Endometrium (tissue), 2 donors: ENCODE results near the gene PLB1.

Experiments used
- FAIRE-seq: peaks from 2 replicates; lab custom pipeline; 2012; peaks lifted over from hg19 to GRCh38; lab: Jason Lieb, UNC
- donor health status: control.
- donor health status: control.

Gene PLB1

DNA sequence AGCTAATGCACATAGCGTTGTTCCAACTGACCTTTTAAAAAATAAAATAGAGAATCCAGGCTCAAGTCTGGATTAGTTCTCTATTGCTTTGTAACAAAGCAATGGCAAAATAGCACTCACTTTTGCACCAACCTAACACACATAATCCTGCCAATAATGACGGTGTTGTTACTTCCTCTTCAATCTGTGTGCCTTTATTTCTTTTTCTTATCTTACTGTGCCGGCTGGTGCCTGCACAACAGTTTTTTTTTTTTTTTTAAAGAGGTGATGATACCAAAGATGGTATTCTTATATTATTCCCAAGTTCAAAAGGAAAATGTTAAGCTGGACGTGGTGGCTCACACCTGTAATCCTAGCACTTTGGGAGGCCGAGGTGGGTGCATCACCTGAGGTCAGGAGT is 3.4 kb downstream of the PLB1 start:
- FAIRE-seq, result no peak

DNA sequence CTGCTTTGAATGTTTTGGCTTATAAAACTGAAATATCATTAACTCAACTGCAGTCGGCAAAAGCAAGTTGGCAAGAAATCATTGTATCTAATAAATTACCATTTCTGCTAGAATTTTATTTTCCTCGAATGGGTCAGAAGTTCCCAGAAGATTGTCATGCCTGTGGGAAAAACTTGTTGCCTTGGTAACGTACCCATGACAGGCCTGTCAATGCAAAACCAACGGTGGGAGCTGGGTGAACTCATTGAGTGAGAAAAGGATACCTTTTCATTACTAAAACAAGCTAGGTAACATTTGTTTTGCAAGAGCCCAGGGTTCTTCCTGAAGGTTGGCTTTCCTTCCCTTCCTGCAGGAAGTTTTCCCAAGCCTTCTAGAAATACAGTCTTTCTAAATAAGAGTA is 9.5 kb downstream of the PLB1 start:
- no peak for FAIRE-seq

GRCh38 chr2:28506112-28506910 is 10.5 kb downstream of the PLB1 start:
- FAIRE-seq, result no peak

DNA sequence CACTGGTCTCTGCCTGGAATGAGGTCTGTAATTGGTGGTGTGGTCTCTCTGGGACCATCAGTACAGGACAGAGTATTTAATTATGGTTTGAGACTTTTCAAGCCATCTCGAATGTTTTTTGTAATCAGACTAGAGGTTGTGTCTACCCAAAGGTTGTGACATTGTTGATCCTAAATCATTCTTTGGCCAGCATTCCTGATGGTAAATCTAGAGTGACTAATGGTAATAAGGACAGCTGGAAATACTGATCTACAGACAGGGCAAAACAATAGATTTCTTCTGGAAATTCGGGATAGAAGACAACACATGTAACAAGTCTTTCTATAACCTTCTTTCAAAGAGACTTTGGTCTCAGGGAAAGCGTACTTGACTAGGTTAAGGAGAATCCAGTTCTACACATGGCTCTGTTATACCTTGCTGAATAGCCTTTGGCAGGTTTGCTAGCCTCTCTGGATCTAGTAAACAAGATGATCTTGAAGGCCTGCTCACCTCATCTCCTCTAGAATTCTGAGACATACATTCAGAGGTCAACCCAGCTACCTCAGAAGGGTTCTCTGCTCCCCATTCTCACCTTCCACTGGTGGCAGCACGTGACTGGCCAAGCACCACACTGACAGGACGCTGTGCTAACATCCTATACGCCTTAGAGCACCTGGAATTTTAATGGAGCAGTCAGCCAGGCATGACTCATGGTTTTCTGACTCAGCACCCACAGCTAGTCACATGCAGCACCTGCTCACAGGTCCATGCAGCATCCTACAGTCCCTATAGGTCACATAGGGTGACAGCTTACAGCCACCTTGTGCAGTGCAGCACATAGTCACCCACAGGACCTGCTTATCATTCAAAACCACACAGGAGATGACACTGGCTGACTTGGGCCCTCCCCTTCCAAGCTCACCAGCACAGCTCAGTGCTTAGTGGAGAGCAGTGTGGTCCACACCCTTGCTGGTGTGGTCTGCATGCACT is 12.2 kb downstream of the PLB1 start:
- FAIRE-seq, result no peak

DNA sequence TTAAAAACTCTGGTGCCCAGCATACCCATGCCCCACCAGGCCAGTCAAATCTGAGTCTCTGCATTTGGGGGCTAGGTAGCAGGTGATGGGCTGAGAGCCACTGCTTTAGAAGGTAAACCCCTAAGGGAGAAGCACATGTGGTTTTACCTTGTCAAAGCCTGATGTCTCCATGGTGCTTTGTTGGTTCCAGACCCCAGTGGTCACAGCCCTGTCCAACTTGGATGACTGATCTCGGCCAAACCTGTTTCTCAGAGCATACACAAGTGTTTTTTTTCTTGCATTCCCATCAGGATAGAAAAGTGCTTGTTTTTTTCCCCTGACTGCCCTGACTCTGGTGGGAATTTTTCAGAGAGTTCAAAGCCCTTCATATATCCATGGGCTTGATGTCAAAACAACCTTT is 13.5 kb downstream of the PLB1 start:
- no peak for FAIRE-seq

GRCh38 chr2:28510184-28510583 is 14.3 kb downstream of the PLB1 start:
- no peak for FAIRE-seq

DNA sequence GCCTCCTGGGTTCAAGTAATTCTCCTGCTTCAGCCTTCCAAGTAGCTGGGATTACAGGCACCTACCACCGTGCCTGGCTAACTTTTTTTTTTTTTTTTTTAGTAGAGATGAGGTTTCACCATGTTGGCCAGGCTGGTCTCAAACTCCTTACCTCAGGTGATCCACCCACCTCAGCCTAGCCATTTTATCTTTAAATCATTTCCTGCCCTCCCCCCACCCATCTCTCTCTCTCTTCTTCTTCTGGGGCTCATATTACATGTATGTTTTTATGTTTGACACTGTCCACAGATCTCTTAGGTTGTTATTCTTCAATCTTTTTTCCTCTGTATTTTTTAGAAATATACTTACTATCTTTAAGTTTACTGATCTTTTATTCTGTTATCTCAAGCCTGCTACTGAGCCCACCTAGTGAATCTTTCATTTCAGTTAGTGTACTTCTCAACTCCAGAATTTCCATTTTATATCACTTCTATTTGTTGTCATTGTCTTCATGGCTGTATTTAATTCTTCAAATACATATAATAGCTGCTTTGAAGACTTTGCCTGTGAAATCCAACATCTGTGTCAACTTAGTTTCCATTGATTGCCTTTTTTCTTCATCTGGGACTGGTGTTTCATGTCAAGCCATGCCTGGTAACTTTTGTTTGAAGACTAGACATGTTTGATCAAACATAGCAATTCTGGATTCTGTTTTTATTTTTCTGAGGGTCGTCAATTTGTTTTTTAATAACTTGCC is 16.2 kb downstream of the PLB1 start:
- no peak for FAIRE-seq

DNA sequence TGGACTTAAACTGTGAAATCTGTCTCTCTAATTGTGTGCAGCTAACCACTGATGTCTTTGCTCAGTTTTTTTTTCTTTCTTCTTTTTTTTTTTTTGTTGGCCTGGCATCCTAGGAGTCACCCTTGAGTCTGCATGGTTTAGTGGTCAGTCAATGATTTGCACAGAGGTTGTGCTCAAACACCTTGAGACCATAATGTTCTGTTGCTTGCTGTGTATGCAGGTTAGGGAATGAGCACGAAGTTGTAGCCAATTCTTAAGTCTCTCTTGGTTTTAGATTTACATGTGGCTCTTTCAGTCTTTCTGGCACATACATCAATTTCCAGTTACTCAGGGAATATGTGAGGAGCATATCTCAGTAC is 16.7 kb downstream of the PLB1 start:
- FAIRE-seq, result no peak

GRCh38 chr2:28513097-28513496 is 17.2 kb downstream of the PLB1 start:
- no peak for FAIRE-seq

DNA sequence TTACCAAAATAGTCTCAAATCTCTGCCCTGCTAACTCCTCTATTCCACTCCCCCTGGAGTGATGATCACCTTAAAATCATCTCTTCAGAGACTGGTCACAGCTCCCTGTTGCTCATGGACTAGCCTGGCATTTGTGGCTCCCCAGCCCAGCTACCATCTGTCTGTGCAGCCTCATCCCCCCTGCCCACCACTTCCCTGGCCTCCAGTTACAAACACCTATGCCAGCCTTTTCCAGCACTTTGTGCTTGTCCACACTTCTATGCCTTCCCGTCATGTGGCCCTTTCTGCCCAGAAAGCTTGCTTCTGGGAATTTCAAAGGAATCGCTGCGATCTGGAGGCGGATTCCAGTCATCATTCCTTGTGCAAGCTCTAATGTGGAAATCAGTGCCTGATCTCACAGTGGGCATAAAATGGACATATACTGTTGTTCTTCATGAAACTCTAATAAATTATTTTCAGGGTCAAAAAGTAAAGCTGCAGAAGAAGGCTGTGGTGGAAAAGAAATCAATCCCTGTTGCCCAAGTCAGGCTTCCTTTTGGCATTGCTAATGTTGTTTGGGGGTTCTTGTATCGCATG is 19.4 kb downstream of the PLB1 start:
- FAIRE-seq, result no peak

GRCh38 chr2:28516430-28516829 is 20.6 kb downstream of the PLB1 start:
- FAIRE-seq, result no peak

- FAIRE-seq, result no peak
Observed at GRCh38 chr2:28516950-28517349, 21.1 kb downstream of the PLB1 start.

- no peak for FAIRE-seq
Observed at GRCh38 chr2:28521663-28522062, 25.8 kb downstream of the PLB1 start.

DNA sequence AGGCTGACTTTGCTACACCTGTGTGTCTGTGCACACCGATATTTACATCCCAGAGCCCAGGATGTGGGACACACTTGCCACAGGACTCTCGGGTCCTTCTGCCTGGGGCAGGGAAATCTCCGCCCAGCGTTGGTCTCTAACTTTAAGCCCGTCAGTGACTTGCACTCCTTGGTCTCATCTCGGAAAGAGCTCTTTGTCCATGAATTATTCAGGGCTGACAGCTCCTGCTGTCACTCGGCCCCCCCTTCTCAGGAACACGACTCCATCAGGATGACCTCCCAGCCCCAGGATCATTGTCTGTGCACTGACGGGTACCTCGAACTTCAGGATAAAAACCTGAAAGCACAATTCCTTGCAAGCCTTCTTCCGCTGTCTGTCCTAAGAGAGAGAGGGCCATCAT is 26.6 kb downstream of the PLB1 start:
- FAIRE-seq, result no peak

GRCh38 chr2:28523902-28524301 is 28.0 kb downstream of the PLB1 start:
- no peak for FAIRE-seq

DNA sequence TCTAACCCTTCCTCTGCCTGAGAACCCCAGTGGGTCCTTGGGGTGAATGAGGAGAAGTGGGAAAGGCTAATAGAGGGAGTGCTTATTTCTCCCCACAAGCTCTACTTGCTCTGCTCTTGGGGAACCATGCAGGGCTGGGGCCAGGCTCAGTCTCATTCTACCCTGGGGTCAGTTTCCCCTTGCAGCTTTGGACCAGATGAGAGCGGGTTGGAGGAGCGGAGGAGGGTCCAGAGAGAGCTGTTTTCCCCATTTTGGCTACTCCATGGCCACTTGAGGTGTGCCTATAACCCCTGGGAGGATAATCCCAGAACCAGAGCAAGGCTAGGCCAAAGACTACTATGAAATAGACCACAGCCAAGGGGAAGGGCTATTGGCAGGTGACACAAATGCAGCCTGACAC is 29.6 kb downstream of the PLB1 start:
- FAIRE-seq, result no peak

DNA sequence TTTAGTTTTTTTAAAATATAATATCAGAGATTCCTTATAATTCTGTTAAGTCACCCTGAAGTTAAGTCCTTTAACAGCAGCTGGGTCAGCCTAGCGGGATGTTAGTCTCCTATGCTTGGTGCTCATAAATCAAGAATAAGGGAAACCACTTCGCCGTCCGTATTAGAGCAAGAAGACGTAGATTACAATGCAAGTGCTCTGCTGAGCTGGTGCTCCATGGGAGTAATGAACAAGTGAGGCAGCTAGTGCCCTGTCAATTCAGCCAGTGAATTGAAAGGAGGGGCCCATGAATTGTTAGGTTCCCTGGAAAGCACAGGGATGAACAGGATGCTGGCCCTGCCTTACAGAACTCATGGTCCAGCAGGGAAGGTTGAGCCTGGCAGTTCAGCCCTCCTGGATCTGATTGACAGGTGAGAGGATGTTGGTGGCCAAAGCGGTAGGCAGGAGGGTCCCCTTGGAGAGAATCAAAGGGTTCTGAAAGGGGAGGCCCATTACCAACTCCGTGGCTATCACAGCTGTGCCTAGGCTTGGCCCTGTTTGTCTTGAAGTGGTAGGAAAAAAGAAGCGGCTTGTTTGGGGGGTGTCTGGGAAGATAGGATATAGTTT is 30.8 kb downstream of the PLB1 start:
- no peak for FAIRE-seq

GRCh38 chr2:28527196-28527595 is 31.3 kb downstream of the PLB1 start:
- FAIRE-seq, result no peak

- no peak for FAIRE-seq
Observed at GRCh38 chr2:28528206-28528605, 32.3 kb downstream of the PLB1 start.

DNA sequence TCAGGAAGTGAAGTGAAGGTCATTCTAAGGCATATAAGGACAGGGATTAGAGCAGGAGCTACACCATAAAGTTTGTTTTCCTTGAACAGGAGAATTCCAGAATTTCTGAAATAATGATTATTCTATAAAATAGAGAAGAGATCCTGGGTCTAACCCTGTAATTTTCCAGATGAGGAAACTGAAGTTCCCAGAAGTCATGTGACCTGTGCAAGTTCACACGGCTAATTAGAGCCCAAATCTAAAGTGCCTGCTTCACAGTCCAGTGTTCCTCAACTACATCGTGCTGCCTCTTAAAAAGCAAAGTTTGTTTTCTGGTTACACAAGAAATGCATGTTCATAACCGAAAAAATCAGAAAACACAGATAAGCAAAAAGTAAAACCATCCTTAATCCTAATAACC is 34.9 kb downstream of the PLB1 start:
- FAIRE-seq, result no peak

DNA sequence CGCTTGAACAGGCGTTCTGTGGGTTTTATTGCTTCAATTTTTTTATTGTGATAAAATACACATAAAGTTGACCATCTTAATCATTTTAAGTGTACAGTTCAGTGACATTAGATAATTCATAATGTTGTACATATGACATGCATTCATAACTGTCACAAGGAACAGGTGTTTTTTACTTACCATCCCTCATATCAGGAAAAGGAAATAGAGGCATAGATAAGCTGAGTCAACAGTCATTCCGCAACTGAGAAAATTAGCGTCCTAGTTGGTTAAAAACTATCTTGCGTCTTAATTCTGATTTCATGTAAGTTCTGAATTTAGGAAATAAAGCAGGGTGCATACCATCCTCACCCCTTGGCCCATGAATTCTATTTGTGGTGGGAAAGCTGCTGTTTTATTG is 36.5 kb downstream of the PLB1 start:
- no peak for FAIRE-seq
